Neural progenitor cell (in vitro differentiated cells): ENCODE results near the gene MYLK2. TPM values are rescaled to one million over a fixed set of nuclear protein-coding genes. Genes with fewer than 3 reads are reported as not detected.

Experiments used
- DNase-seq: peaks from one replicate; pipeline ENCODE4 v3.0.0-alpha.2; 2016; ENCODE audit warnings: low spot score
- H2AFZ ChIP-seq: fragments of 200-600 bp; sonication (generic); replicated peaks from 2 replicates; pipeline ENCODE4 v1.6.1; 2016; ENCODE audit warnings: antibody characterized with exemption
- H3F3A ChIP-seq: fragments of 200-600 bp; sonication (generic); 2 replicates; pipeline ENCODE4 v1.6.1; 2016; ENCODE audit warnings: antibody characterized with exemption, low read depth
- H3K27ac ChIP-seq: fragments of 200-600 bp; sonication (generic); 2 replicates; pipeline ENCODE4 v1.5.1; 2016; ENCODE audit warnings: mild to moderate bottlenecking
- H3K27me3 ChIP-seq: fragments of 200-600 bp; sonication (generic); 2 replicates; pipeline ENCODE4 v1.6.1; 2016; ENCODE audit warnings: mild to moderate bottlenecking, moderate library complexity
- H3K36me3 ChIP-seq: fragments of 200-600 bp; sonication (generic); 2 replicates; pipeline ENCODE4 v1.5.1; 2016
- H3K4me1 ChIP-seq: fragments of 200-600 bp; sonication (generic); 2 replicates; pipeline ENCODE4 v1.6.1; 2016; ENCODE audit warnings: mixed run types
- H3K4me2 ChIP-seq: fragments of 200-600 bp; sonication (generic); 2 replicates; pipeline ENCODE4 v1.6.1; 2016
- H3K4me3 ChIP-seq: fragments of 200-600 bp; sonication (generic); 2 replicates; pipeline ENCODE4 v1.5.1; 2016
- H3K79me2 ChIP-seq: fragments of 200-600 bp; sonication (generic); 2 replicates; pipeline ENCODE4 v1.6.1; 2016; ENCODE audit warnings: low read depth
- H3K9ac ChIP-seq: fragments of 200-600 bp; sonication (generic); 2 replicates; pipeline ENCODE4 v1.6.1; 2016
- H3K9me3 ChIP-seq: fragments of 200-600 bp; sonication (generic); 2 replicates; pipeline ENCODE4 v1.5.1; 2016; ENCODE audit warnings: low read depth
- H4K20me1 ChIP-seq: fragments of 200-600 bp; sonication (generic); 2 replicates; pipeline ENCODE4 v1.6.1; 2016; ENCODE audit warnings: low read depth
- H3K27ac Mint-ChIP-seq: 3 replicates; pipeline ENCODE4 v1.8.0; 2021; ENCODE audit warnings: mixed read lengths
- H3K27me3 Mint-ChIP-seq: 2 replicates; pipeline ENCODE4 v1.8.0; 2022; ENCODE audit warnings: low read depth, mild to moderate bottlenecking, inconsistent platforms, moderate library complexity, mixed read lengths; ENCODE audit not compliant: insufficient read depth
- H3K36me3 Mint-ChIP-seq: 3 replicates; pipeline ENCODE4 v1.8.0; 2021; ENCODE audit warnings: mixed read lengths
- H3K4me1 Mint-ChIP-seq: 3 replicates; pipeline ENCODE4 v1.8.0; 2021; ENCODE audit warnings: mixed read lengths
- H3K4me3 Mint-ChIP-seq: 3 replicates; pipeline ENCODE4 v1.8.0; 2021; ENCODE audit warnings: mild to moderate bottlenecking, moderate library complexity, mixed read lengths
- H3K9me3 Mint-ChIP-seq: 3 replicates; pipeline ENCODE4 v1.8.0; 2020; ENCODE audit warnings: mixed read lengths
- EZH2 ChIP-seq: fragments of 200-600 bp; sonication (generic); IDR thresholded peaks from 2 replicates; pipeline ENCODE4 v1.6.1; 2017; ENCODE audit warnings: antibody characterized with exemption, mild to moderate bottlenecking, moderate library complexity
- EZH2phosphoT487 ChIP-seq: fragments of 200-600 bp; sonication (generic); IDR thresholded peaks from 2 replicates; pipeline ENCODE4 v1.6.1; 2017; ENCODE audit warnings: antibody characterized with exemption
- total RNA-seq: library from RNA; depleted of rRNA; stranded (reverse); fragments of >200 nt; gene quantifications from 2 replicates; pipeline ENCODE4 v1.2.3, GENCODE V29; 2015; ENCODE audit warnings: low replicate concordance
- TF ChIP-seq, protein P1 (sequence below): fragments of 200-600 bp; sonication (generic); IDR thresholded peaks from 2 replicates; pipeline ENCODE4 v1.5.1; 2017; ENCODE audit warnings: antibody characterized with exemption, mild to moderate bottlenecking

The MYLK2 gene
- total RNA-seq, 1 donor from 2014 or later, result not detected

DNA sequence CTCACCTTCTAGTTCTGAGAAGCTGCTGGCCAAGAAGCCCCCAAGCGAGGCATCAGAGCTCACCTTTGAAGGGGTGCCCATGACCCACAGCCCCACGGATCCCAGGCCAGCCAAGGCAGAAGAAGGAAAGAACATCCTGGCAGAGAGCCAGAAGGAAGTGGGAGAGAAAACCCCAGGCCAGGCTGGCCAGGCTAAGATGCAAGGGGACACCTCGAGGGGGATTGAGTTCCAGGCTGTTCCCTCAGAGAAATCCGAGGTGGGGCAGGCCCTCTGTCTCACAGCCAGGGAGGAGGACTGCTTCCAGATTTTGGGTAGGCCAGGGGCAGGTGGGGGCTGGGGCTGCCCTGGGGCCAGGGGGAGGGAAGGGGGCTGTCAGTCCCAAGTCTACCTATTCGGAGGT, 2.3 kb downstream of the MYLK2 start:
- H3K4me3 Mint-ChIP-seq, result no peak overlapping the region
- no peak for DNase-seq
- H3K4me1 Mint-ChIP-seq, result peaks cover 14% of the 10 kb centered on the region
- H3K27ac Mint-ChIP-seq, result peak overlapping the region; percentile 30
- Histone ChIP-seq H3K27ac (no peak overlapping the region), H3K4me2 (no peak overlapping the region), H3K9ac (no peak overlapping the region), H2AFZ (no peak overlapping the region), H3K79me2 (no peaks in the 10 kb centered on the region), H3F3A (no peaks in the 10 kb centered on the region), H4K20me1 (no peaks in the 10 kb centered on the region), H3K9me3 (no peaks in the 10 kb centered on the region), H3K36me3 (no peaks in the 10 kb centered on the region), H3K4me1 (no peaks in the 10 kb centered on the region), H3K27me3 (no peaks in the 10 kb centered on the region), H3K4me3 (no peak overlapping the region)
- no peak for TF ChIP-seq EZH2phosphoT487
- TF ChIP-seq, protein P1, sequence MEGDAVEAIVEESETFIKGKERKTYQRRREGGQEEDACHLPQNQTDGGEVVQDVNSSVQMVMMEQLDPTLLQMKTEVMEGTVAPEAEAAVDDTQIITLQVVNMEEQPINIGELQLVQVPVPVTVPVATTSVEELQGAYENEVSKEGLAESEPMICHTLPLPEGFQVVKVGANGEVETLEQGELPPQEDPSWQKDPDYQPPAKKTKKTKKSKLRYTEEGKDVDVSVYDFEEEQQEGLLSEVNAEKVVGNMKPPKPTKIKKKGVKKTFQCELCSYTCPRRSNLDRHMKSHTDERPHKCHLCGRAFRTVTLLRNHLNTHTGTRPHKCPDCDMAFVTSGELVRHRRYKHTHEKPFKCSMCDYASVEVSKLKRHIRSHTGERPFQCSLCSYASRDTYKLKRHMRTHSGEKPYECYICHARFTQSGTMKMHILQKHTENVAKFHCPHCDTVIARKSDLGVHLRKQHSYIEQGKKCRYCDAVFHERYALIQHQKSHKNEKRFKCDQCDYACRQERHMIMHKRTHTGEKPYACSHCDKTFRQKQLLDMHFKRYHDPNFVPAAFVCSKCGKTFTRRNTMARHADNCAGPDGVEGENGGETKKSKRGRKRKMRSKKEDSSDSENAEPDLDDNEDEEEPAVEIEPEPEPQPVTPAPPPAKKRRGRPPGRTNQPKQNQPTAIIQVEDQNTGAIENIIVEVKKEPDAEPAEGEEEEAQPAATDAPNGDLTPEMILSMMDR, result no peak
- no peak for TF ChIP-seq EZH2
- H3K36me3 Mint-ChIP-seq, result no peaks in the 10 kb centered on the region
- no peaks in the 10 kb centered on the region for H3K9me3 Mint-ChIP-seq
- H3K27me3 Mint-ChIP-seq, result no peaks in the 10 kb centered on the region

DNA sequence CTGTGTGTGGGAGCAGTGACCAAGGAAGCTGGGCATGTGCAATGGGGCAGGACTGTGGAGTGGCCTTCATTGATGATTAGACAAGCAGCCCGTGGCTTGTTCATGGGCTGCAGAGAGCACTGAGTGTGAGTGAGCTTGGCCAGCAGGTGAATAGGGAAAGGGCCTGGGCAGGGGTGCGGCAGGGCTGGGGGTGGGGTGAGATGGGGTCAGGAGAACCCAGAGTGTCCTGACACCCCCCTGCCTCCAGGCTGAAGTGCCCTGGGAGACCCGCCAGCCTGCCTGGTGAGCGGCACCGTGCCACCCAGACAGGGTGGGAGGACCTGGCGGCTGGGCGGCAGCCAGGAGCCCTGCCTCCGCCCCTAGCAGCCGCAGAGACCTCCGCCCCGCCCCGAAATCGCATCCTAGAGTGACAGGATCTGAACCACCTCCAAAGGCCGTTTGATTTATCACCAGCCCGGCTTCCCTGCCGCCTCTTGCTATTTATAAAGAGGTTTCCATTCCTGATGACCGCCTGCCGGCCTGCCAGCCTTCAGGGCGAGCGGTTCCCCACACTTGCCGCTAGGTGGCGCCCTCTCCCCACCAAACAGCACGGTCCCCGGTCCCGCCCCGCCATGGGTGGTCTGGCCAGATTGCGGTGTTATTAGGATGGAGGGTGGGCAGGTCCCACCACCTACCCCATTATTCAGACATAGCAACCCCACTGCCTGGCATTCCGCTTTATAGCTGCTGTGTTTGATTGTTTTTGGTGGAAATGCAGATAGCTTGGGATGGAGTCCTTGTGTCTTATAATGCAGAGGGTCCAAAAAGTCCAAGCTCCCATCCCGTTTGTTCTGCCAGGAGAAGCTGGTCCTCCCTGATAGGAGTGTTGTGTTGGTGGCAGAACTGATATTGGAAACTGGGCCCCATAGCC, 3.5 kb downstream of the MYLK2 start:
- Histone ChIP-seq H3K27ac (no peak overlapping the region), H3K4me2 (peak overlapping the region; percentile 58), H3K36me3 (no peaks in the 10 kb centered on the region), H3K9me3 (no peaks in the 10 kb centered on the region), H3K4me1 (no peaks in the 10 kb centered on the region), H3K79me2 (no peaks in the 10 kb centered on the region), H4K20me1 (no peaks in the 10 kb centered on the region), H2AFZ (peak overlapping the region; percentile 78), H3K4me3 (no peak overlapping the region), H3K27me3 (no peaks in the 10 kb centered on the region), H3K9ac (no peak overlapping the region), H3F3A (no peaks in the 10 kb centered on the region)
- no peaks in the 10 kb centered on the region for H3K36me3 Mint-ChIP-seq
- peak overlapping the region; percentile 69 for H3K4me3 Mint-ChIP-seq
- peak; percentile 89 for DNase-seq
- H3K9me3 Mint-ChIP-seq, result no peaks in the 10 kb centered on the region
- TF ChIP-seq, protein P1, result peak; percentile 100
- peak; percentile 33 for TF ChIP-seq EZH2
- TF ChIP-seq EZH2phosphoT487, result no peak
- H3K27ac Mint-ChIP-seq, result no peak overlapping the region
- peaks cover 14% of the 10 kb centered on the region for H3K4me1 Mint-ChIP-seq
- H3K27me3 Mint-ChIP-seq, result no peaks in the 10 kb centered on the region

DNA sequence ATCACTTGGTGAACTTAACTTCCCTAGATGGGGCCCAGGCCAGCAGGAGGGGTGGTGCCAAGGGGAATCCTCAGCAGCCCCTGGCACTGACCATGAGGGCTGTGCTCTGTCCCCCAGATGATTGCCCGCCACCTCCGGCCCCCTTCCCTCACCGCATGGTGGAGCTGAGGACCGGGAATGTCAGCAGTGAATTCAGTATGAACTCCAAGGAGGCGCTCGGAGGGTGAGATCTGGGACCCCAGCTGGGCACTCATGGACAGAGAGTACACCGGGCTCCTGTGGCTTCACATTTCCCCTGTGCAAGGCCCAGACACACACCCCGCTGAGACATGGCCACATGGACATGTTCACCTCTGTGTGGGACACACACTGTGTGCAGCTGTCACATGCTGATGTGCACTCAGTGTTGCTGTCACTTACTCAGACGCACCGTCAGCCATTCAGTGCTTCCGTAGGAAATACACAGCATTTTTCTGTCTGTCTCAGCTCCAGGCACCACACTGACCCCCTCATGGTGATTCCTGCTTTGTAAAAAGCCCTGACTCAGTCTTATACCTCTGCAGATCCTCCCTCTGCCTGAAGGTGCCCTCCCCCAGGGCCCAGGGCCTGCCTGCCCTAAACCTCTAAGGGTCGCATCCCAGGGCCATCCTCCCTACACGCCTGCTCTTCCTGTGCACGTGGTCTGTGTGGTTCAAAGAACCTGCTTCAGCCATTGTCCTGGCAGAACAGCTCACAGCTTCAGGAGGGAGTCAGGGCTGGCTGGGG, 4.4 kb downstream of the MYLK2 start:
- H3K4me3 ChIP-seq, result no peak overlapping the region
- H4K20me1 ChIP-seq, result no peaks in the 10 kb centered on the region
- no peaks in the 10 kb centered on the region for H3F3A ChIP-seq
- no peak overlapping the region for H2AFZ ChIP-seq
- H3K9ac ChIP-seq, result no peak overlapping the region
- H3K4me2 ChIP-seq, result no peak overlapping the region
- no peaks in the 10 kb centered on the region for H3K9me3 Mint-ChIP-seq
- no peak for DNase-seq
- H3K4me3 Mint-ChIP-seq, result no peak overlapping the region
- H3K4me1 ChIP-seq, result no peaks in the 10 kb centered on the region
- no peak overlapping the region for H3K27ac ChIP-seq
- no peaks in the 10 kb centered on the region for H3K79me2 ChIP-seq
- TF ChIP-seq EZH2, result no peak
- TF ChIP-seq, protein P1, result no peak
- no peak for TF ChIP-seq EZH2phosphoT487
- H3K9me3 ChIP-seq, result no peaks in the 10 kb centered on the region
- H3K36me3 Mint-ChIP-seq, result no peaks in the 10 kb centered on the region
- H3K27me3 ChIP-seq, result no peaks in the 10 kb centered on the region
- H3K27ac Mint-ChIP-seq, result no peak overlapping the region
- peaks cover 14% of the 10 kb centered on the region for H3K4me1 Mint-ChIP-seq
- H3K36me3 ChIP-seq, result no peaks in the 10 kb centered on the region
- peaks cover 3% of the 10 kb centered on the region for H3K27me3 Mint-ChIP-seq
